Brain microvascular endothelial cell (primary cell): ENCODE data around the gene TPSAB1.

ENCODE experiments used
- DNase-seq: peaks from one replicate; pipeline ENCODE4 v3.0.0-alpha.2; 2020
- H3K27ac ChIP-seq: fragments of 250-450 bp; sonication (Bioruptor Pico); 2 replicates; pipeline ENCODE4 v1.5.1; 2020; ENCODE audit warnings: mild to moderate bottlenecking, moderate library complexity
- H3K27me3 ChIP-seq: fragments of 250-450 bp; sonication (Bioruptor Pico); replicated peaks from 2 replicates; pipeline ENCODE4 v1.5.1; 2020; ENCODE audit warnings: mild to moderate bottlenecking
- H3K36me3 ChIP-seq: fragments of 250-450 bp; sonication (Bioruptor Pico); replicated peaks from 2 replicates; pipeline ENCODE4 v1.5.1; 2020; ENCODE audit warnings: mild to moderate bottlenecking
- H3K4me3 ChIP-seq: 2 replicates; pipeline ENCODE4 v1.5.1; 2011; ENCODE audit warnings: low read depth, mild to moderate bottlenecking, control low read depth, low read length, moderate library complexity
- CTCF ChIP-seq: IDR thresholded peaks from 2 replicates; pipeline ENCODE4 v1.5.1; 2011; ENCODE audit warnings: low read depth, mild to moderate bottlenecking, moderate library complexity, low read length, control low read depth, inconsistent platforms; ENCODE audit errors: missing control alignments
- in situ Hi-C: cut with HindIII; loops from 2 replicates; pipeline ENCODE4 v1.10.0; 2017; ENCODE audit warnings: low sequenced_read_pairs, low pct_ligation_motif_present

Gene TPSAB1

GRCh38 chr16:1216681-1217400, 23.7 kb upstream of the TPSAB1 start:
- no peak for DNase-seq
- H3K27ac ChIP-seq: no peak overlapping the region
- TF ChIP-seq CTCF: no peak
- in situ Hi-C loops: no loop called here
- H3K36me3 ChIP-seq: peaks cover 5% of the 10 kb centered on the region
- H3K4me3 ChIP-seq: no peak overlapping the region
- H3K27me3 ChIP-seq: no peaks in the 10 kb centered on the region

GRCh38 chr16:1217526-1217925, 23.0 kb upstream of the TPSAB1 start:
- H3K27ac ChIP-seq: no peak overlapping the region
- in situ Hi-C loops: no loop called here
- no peaks in the 10 kb centered on the region for H3K27me3 ChIP-seq
- TF ChIP-seq CTCF: no peak
- H3K4me3 ChIP-seq: no peak overlapping the region
- peaks cover 4% of the 10 kb centered on the region for H3K36me3 ChIP-seq
- no peak for DNase-seq

- Histone ChIP-seq H3K36me3 (peaks cover 4% of the 10 kb centered on the region), H3K27ac (no peak overlapping the region), H3K4me3 (no peak overlapping the region), H3K27me3 (no peaks in the 10 kb centered on the region)
- TF ChIP-seq CTCF: no peak
- in situ Hi-C loops: no loop called here
- no peak for DNase-seq
Measured at GRCh38 chr16:1218061-1218929, 22.2 kb upstream of the TPSAB1 start.

GRCh38 chr16:1218930-1219611, 21.4 kb upstream of the TPSAB1 start:
- in situ Hi-C loops: no loop called here
- Histone ChIP-seq H3K27ac (no peak overlapping the region), H3K36me3 (peaks cover 4% of the 10 kb centered on the region), H3K27me3 (no peaks in the 10 kb centered on the region), H3K4me3 (no peak overlapping the region)
- no peak for TF ChIP-seq CTCF
- DNase-seq: no peak

- no peak for TF ChIP-seq CTCF
- peaks cover 4% of the 10 kb centered on the region for H3K36me3 ChIP-seq
- in situ Hi-C loops: no loop called here
Measured at GRCh38 chr16:1220098-1220728, 20.3 kb upstream of the TPSAB1 start.

More at GRCh38 chr16:1220098-1220728, 20.3 kb upstream of the TPSAB1 start:
- no peak overlapping the region for H3K27ac ChIP-seq
- no peak overlapping the region for H3K4me3 ChIP-seq
- DNase-seq: no peak
- H3K27me3 ChIP-seq: no peaks in the 10 kb centered on the region
